ENCODE data around the gene AOPEP. TPM values are rescaled to one million over a fixed set of nuclear protein-coding genes. Genes with fewer than 3 reads are reported as not detected.
A peak's percentile ranks its signal among the peaks of the same experiment; 100 is the strongest.

AOPEP gene
- total RNA-seq, 1 experiment from 2014 or later, result 15.0 TPM

- H2AFZ ChIP-seq (ENCODE audit: low read length), result no peak overlapping the region
- H3K4ac ChIP-seq (ENCODE audit: low read depth, low read length), result no peak overlapping the region
- Mint-ChIP-seq H3K9me3 (no peaks in the 10 kb centered on the region), H3K36me3 (ENCODE audit: insufficient read depth in 1 of 3, low read depth in 3 of 3) (no peaks in the 10 kb centered on the region), H3K4me1 (peaks cover 27 to 30% of the 10 kb centered on the region in 2 experiments), H3K27ac (peak overlapping the region in 1 of 3 experiments; percentile 25; a peak in 1 of 7 replicates), H3K27me3 (ENCODE audit: low read depth) (peaks cover 6% of the 10 kb centered on the region; the same call in 1 of the 2 replicates), H3K4me3 (no peak overlapping the region)
- no peak overlapping the region for H3K4me2 ChIP-seq (ENCODE audit: insufficient read depth, insufficient read length, low read length)
- no peaks in the 10 kb centered on the region for H3K79me2 ChIP-seq (ENCODE audit: insufficient read depth, low read length)
- H3K9me3 ChIP-seq (ENCODE audit: control insufficient read depth, low read depth, low read length), result no peaks in the 10 kb centered on the region
- no peak overlapping the region for H3K56ac ChIP-seq (ENCODE audit: insufficient read length, low read depth, low read length)
- no peak overlapping the region for H3K14ac ChIP-seq (ENCODE audit: insufficient read depth, low read length)
- peak; percentile 59 for DNase-seq
- no peak overlapping the region for H2BK15ac ChIP-seq (ENCODE audit: low read depth, low read length)
- no peak overlapping the region for H3K9ac ChIP-seq (ENCODE audit: extremely low read depth, insufficient read length, low read length)
- H3K79me1 ChIP-seq (ENCODE audit: insufficient read depth, low read depth, low read length, poor library complexity, severe bottlenecking), result no peaks in the 10 kb centered on the region
- H2BK12ac ChIP-seq (ENCODE audit: insufficient read length, low read depth, low read length), result no peak overlapping the region
- no CpG with 5 or more reads among the region's 9 CpGs for WGBS (ENCODE audit: extremely low coverage, insufficient read length, low lambda C conversion rate)
- peaks cover 4% of the 10 kb centered on the region for H3K23me2 ChIP-seq (ENCODE audit: insufficient read length, low read depth, low read length, poor library complexity, severe bottlenecking)
- H4K8ac ChIP-seq (replicated peaks; ENCODE audit: insufficient read length, low read depth, low read length), result no peak overlapping the region
- H4K5ac ChIP-seq (ENCODE audit: insufficient read length, low read depth, low read length), result no peak overlapping the region
- no peak overlapping the region for H3K27ac ChIP-seq (ENCODE audit: insufficient read length, low read depth, low read length)
- H4K91ac ChIP-seq (ENCODE audit: insufficient read length, low read depth, low read length), result no peak overlapping the region
- no peak overlapping the region for H2AK5ac ChIP-seq (ENCODE audit: insufficient read length, low read length)
- no peaks in the 10 kb centered on the region for H3K27me3 ChIP-seq (ENCODE audit: insufficient read depth, low read length)
- H2BK5ac ChIP-seq (ENCODE audit: insufficient read length, low read length), result no peak overlapping the region
- H2BK120ac ChIP-seq (ENCODE audit: low read depth, low read length, poor library complexity, severe bottlenecking), result no peak overlapping the region
- no peak overlapping the region for H3T11ph ChIP-seq (ENCODE audit: low read length)
- TF ChIP-seq CTCF (conservative IDR thresholded peaks at IDR 0.05), result peak; percentile 62
- no peaks in the 10 kb centered on the region for H4K20me1 ChIP-seq (ENCODE audit: control insufficient read depth, insufficient read depth, insufficient read length)
- H2BK20ac ChIP-seq (ENCODE audit: low read depth, low read length, poor library complexity, severe bottlenecking), result no peak overlapping the region
- no peak overlapping the region for H3K23ac ChIP-seq (ENCODE audit: insufficient read length, low read depth, low read length)
- peaks cover 7% of the 10 kb centered on the region; the same call in 1 of the 2 replicates for H3K4me1 ChIP-seq (ENCODE audit: insufficient read depth, low read length)
- no peak overlapping the region for H3K18ac ChIP-seq (ENCODE audit: insufficient read length, low read depth, low read length)
Observed at GRCh38 chr9:95124582-95125367, 398.3 kb downstream of the AOPEP start.
